ENCODE results near the gene ANKRD37.

DNA sequence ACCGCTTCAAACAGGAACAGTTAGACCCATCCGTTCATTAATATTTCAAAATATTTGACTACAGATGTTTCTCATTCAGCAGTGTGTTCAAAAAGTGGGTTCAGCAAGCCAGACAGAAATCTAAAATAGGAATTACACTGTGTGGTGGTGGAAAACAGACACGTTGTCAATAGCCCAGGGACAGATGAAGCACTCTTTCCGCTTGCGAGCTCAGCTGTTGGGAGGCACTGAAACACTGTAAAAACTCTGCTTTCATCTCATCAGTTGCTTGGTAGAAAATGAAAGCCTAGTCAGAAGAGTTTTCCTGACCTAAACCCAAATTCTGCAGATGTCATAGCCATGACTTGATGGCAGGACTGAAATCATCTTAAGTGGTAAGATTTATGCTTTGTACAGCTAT is 39.4 kb upstream of the ANKRD37 start:
- TF ChIP-seq CTCF (IDR thresholded peaks at IDR 0.05; ENCODE audit: insufficient read depth, low read depth, low read length) (no peak), EZH2 (IDR thresholded peaks at IDR 0.05; ENCODE audit: insufficient read depth, low read length) (no peak)
